Lung microvascular endothelial cell (primary cell): Measurements from ENCODE around the gene PRKACB. TPM values are rescaled to one million over a fixed set of nuclear protein-coding genes. Genes with fewer than 3 reads are reported as not detected.
"Not testable (repeated sequence)": the region's sequence is repeated elsewhere in the genome, so short reads cannot be mapped to it uniquely, and the experiment has no call there.

Experiments used
- DNase-seq, 2 donors: peaks; one replicate each; pipeline versions ENCODE4 v3.0.0 to v3.0.0-alpha.2; 2010; ENCODE audit warnings: low read depth in 2 of 2
- total RNA-seq: library from RNA; depleted of rRNA; stranded (reverse); fragments of >200 nt; gene quantifications from 2 replicates; pipeline ENCODE4 v1.2.1, GENCODE V29; 2014

PRKACB gene
- total RNA-seq, 1 donor from 2014 or later: 5.0 TPM

GRCh38 chr1:84217239-84217638 is 73.2 kb downstream of the PRKACB start:
- no peak for DNase-seq

- DNase-seq: peak in 1 of 2 donors; percentile 3
Observed at GRCh38 chr1:84223751-84224432, 79.8 kb downstream of the PRKACB start.

- DNase-seq: no peak
Observed at GRCh38 chr1:84224905-84225304, 80.8 kb downstream of the PRKACB start.

GRCh38 chr1:84225646-84226045 is 81.6 kb downstream of the PRKACB start:
- DNase-seq: no peak

GRCh38 chr1:84232676-84233075 is 88.6 kb downstream of the PRKACB start:
- DNase-seq: not testable (repeated sequence)

- DNase-seq: no peak
Observed at GRCh38 chr1:84236256-84236655, 92.2 kb downstream of the PRKACB start.

- DNase-seq: no peak
Observed at GRCh38 chr1:84242641-84243040, 98.6 kb downstream of the PRKACB start.

- peak; percentile 49 to 82 for DNase-seq
Observed at GRCh38 chr1:84245563-84245962, 101.5 kb downstream of the PRKACB start.

- DNase-seq: peak; percentile 1 to 44
Observed at GRCh38 chr1:84246213-84246612, 102.1 kb downstream of the PRKACB start.

- DNase-seq: peak; percentile 51 to 89
Observed at GRCh38 chr1:84247425-84248220, 103.6 kb downstream of the PRKACB start.

GRCh38 chr1:84250668-84251067 is 106.6 kb downstream of the PRKACB start:
- DNase-seq: no peak

GRCh38 chr1:84253036-84253435 is 109.0 kb downstream of the PRKACB start:
- DNase-seq: no peak

- DNase-seq: peak in 1 of 2 donors; percentile 89
Observed at GRCh38 chr1:84253891-84254290, 109.8 kb downstream of the PRKACB start.

- DNase-seq: no peak
Observed at GRCh38 chr1:84254703-84255238, 110.7 kb downstream of the PRKACB start.

GRCh38 chr1:84255582-84255981 is 111.5 kb downstream of the PRKACB start:
- no peak for DNase-seq

- no peak for DNase-seq
Observed at GRCh38 chr1:84257617-84258016, 113.5 kb downstream of the PRKACB start.

GRCh38 chr1:84259376-84259775 is 115.3 kb downstream of the PRKACB start:
- DNase-seq: no peak

- no peak for DNase-seq
Observed at GRCh38 chr1:84259989-84260388, 115.9 kb downstream of the PRKACB start.

- no peak for DNase-seq
Observed at GRCh38 chr1:84260852-84261518, 116.9 kb downstream of the PRKACB start.

- DNase-seq: no peak
Observed at GRCh38 chr1:84264961-84265360, 120.9 kb downstream of the PRKACB start.

GRCh38 chr1:84265867-84266266 is 121.8 kb downstream of the PRKACB start:
- DNase-seq: no peak

- DNase-seq: no peak
Observed at GRCh38 chr1:84266748-84267147, 122.7 kb downstream of the PRKACB start.
